NCI-H2107 (cell line): ENCODE data around the gene VPS35L.
A peak's percentile ranks its signal among the peaks of the same experiment; 100 is the strongest.

Experiments used
- DNase-seq: peaks from one replicate; lab custom pipeline; 2025; lab: John Stamatoyannopoulos, UW

The VPS35L gene

GRCh38 chr16:19595043-19595767 is 39.7 kb downstream of the VPS35L start:
- no peak for DNase-seq

- DNase-seq = no peak
These were observed 43.5 kb downstream of the VPS35L start for GRCh38 chr16:19598805-19599510.

- DNase-seq = no peak
These were observed 44.6 kb downstream of the VPS35L start for GRCh38 chr16:19599968-19600716.

GRCh38 chr16:19601083-19601976 is 45.8 kb downstream of the VPS35L start:
- DNase-seq = peak; percentile 25

GRCh38 chr16:19604911-19605310 is 49.4 kb downstream of the VPS35L start:
- DNase-seq = no peak

- no peak for DNase-seq
These were observed 50.2 kb downstream of the VPS35L start for GRCh38 chr16:19605701-19606100.

- DNase-seq = no peak
These were observed 52.2 kb downstream of the VPS35L start for GRCh38 chr16:19607616-19608280.

GRCh38 chr16:19609359-19609758 is 53.9 kb downstream of the VPS35L start:
- DNase-seq = no peak

- no peak for DNase-seq
These were observed 54.7 kb downstream of the VPS35L start for GRCh38 chr16:19610200-19610599.

GRCh38 chr16:19613834-19614233 is 58.3 kb downstream of the VPS35L start:
- DNase-seq = no peak

GRCh38 chr16:19616241-19616640 is 60.7 kb downstream of the VPS35L start:
- DNase-seq = no peak

- no peak for DNase-seq
These were observed 63.4 kb downstream of the VPS35L start for GRCh38 chr16:19618876-19619275.

- no peak for DNase-seq
These were observed 65.9 kb downstream of the VPS35L start for GRCh38 chr16:19621445-19621844.

- no peak for DNase-seq
These were observed 69.5 kb downstream of the VPS35L start for GRCh38 chr16:19625039-19625438.

- DNase-seq = no peak
These were observed 81.1 kb downstream of the VPS35L start for GRCh38 chr16:19636436-19637267.

- DNase-seq = no peak
These were observed 84.5 kb downstream of the VPS35L start for GRCh38 chr16:19639986-19640421.

GRCh38 chr16:19642501-19642900 is 87.0 kb downstream of the VPS35L start:
- DNase-seq = no peak

GRCh38 chr16:19644877-19645276 is 89.4 kb downstream of the VPS35L start:
- no peak for DNase-seq

- DNase-seq = no peak
These were observed 90.1 kb downstream of the VPS35L start for GRCh38 chr16:19645557-19645981.

GRCh38 chr16:19649980-19650379 is 94.5 kb downstream of the VPS35L start:
- DNase-seq = no peak
